Dermis blood vessel endothelial cell (primary cell): ENCODE results near the gene HRAS. TPM values are rescaled to one million over a fixed set of nuclear protein-coding genes. Genes with fewer than 3 reads are reported as not detected.

Experiments
- DNase-seq: peaks from one replicate; pipeline ENCODE4 v3.0.0; 2010
- total RNA-seq: library from RNA; depleted of rRNA; stranded (reverse); fragments of >200 nt; gene quantifications from 2 replicates; pipeline ENCODE4 v1.2.3, GENCODE V29; 2014

Gene HRAS
- total RNA-seq, 1 donor from 2014 or later: 51.6 TPM

- no peak for DNase-seq
Observed at GRCh38 chr11:492427-493226, 42.7 kb downstream of the HRAS start.

DNA sequence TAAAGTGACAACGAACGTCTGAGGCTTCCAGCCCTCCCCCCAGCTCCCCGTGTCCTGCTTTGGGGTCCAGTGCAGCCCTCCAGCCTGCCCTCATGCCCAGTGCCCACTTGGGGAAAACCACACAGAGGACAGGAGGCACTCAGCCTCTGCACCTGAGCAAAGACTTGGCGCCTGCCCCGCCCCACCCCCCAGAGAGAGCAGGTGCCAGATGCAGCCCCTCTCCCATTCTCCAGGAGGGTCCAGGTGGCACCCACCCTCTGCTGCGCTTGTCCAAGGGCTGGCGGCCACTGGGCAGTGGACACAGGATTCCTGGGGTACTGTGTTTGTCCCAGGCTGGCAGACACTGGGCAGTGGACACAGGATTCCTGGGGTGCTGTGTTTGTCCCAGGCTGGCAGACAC, 44.0 kb downstream of the HRAS start:
- DNase-seq: no peak

- DNase-seq: no peak
Observed at GRCh38 chr11:490930-491260, 44.5 kb downstream of the HRAS start.

- no peak for DNase-seq
Observed at GRCh38 chr11:490186-490929, 45.0 kb downstream of the HRAS start.

GRCh38 chr11:489610-490185, 45.7 kb downstream of the HRAS start:
- no peak for DNase-seq

- no peak for DNase-seq
Observed at GRCh38 chr11:488992-489391, 46.4 kb downstream of the HRAS start.

GRCh38 chr11:488579-488978, 46.8 kb downstream of the HRAS start:
- DNase-seq: no peak

DNA sequence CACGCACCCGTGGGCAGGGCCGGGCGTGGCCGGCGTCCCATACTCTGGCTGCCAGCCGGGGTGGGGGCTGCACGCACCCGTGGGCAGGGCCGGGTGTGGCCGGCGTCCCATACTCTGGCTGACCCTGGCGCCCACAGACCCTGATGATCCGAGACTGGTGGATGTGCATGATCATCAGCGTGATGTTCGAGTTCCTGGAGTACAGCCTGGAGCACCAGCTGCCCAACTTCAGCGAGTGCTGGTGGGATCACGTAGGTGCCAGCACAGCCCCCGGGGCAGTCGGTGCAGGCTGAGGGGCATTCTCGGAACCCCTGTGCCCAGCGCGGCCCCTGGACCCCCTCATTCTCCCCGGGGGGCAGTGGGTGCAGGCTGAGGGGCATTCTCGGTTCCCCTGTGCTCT, 47.3 kb downstream of the HRAS start:
- DNase-seq: no peak

GRCh38 chr11:487571-488021, 47.8 kb downstream of the HRAS start:
- no peak for DNase-seq

GRCh38 chr11:486189-486588, 49.2 kb downstream of the HRAS start:
- no peak for DNase-seq

DNA sequence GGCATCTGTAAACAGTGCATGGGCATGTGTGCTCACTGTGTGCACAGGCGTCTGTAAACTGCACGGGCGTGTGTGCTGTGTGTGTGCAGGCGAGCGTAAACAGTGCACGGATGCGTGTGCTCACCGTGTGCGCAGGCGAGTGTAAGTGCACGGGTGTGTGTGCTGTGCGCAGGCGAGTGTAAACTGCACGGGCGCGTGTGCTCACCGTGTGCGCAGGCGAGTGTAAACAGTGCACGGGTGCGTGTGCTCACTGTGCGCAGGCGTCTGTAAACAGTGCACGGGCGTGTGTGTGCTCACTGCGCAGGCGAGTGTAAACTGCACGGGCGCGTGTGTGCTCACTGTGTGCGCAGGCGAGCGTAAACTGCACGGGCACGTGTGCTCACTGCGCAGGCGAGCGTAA, 50.8 kb downstream of the HRAS start:
- no peak for DNase-seq

Other genes with a start within 250 kb of the HRAS start
- gene PGGHG, start 246.4 kb downstream of the HRAS start, total RNA-seq: 15.1 and 28.4 TPM in 2 replicates
- gene IFITM5, start 236.1 kb downstream of the HRAS start, total RNA-seq: not detected in 2 replicates
- 69.8 and 135 TPM in 2 replicates for gene IFITM2, start 227.8 kb downstream of the HRAS start, total RNA-seq
- 0.37 and 3.4 TPM in 2 replicates for gene IFITM1, start 221.5 kb downstream of the HRAS start, total RNA-seq
- gene IFITM3, start 214.7 kb downstream of the HRAS start, total RNA-seq: 41.4 and 80.2 TPM in 2 replicates
- 0.42 and 5.6 TPM in 2 replicates for gene B4GALNT4, start 166.1 kb downstream of the HRAS start, total RNA-seq
- 0.09 and 0.68 TPM in 2 replicates for gene PKP3, start 141.4 kb downstream of the HRAS start, total RNA-seq
- 43.2 and 52.2 TPM in 2 replicates for gene SIGIRR, start 120.6 kb downstream of the HRAS start, total RNA-seq
- gene ANO9, start 93.6 kb downstream of the HRAS start, total RNA-seq: 0.42 and 10.7 TPM in 2 replicates
- 34.5 and 50.2 TPM in 2 replicates for gene PTDSS2, start 85.3 kb downstream of the HRAS start, total RNA-seq
- 257 and 310 TPM in 2 replicates for gene RNH1, start 28.3 kb downstream of the HRAS start, total RNA-seq
- 0.56 and 0.68 TPM in 2 replicates for gene LRRC56, start 2.0 kb upstream of the HRAS start, total RNA-seq
- gene LMNTD2, start 25.2 kb upstream of the HRAS start, total RNA-seq: 1.3 and 2.6 TPM in 2 replicates
- 21.3 and 25.2 TPM in 2 replicates for gene RASSF7, start 25.4 kb upstream of the HRAS start, total RNA-seq
- 27.7 and 31.4 TPM in 2 replicates for gene PHRF1, start 40.9 kb upstream of the HRAS start, total RNA-seq
- 16.8 and 24.2 TPM in 2 replicates for gene IRF7, start 80.4 kb upstream of the HRAS start, total RNA-seq
- gene CDHR5, start 89.4 kb upstream of the HRAS start, total RNA-seq: not detected in 2 replicates
- not detected in 2 replicates for gene SCT, start 91.6 kb upstream of the HRAS start, total RNA-seq
- gene DRD4, start 101.7 kb upstream of the HRAS start, total RNA-seq: under 0.01 TPM in 1 of 2 replicates, not detected in the other
- 36.8 and 40.8 TPM in 2 replicates for gene DEAF1, start 159.6 kb upstream of the HRAS start, total RNA-seq
- gene TMEM80, start 160.2 kb upstream of the HRAS start, total RNA-seq: 10.7 and 12.4 TPM in 2 replicates
- 2.7 and 3.1 TPM in 2 replicates for gene EPS8L2, start 170.7 kb upstream of the HRAS start, total RNA-seq
- 115 and 149 TPM in 2 replicates for gene TALDO1, start 211.9 kb upstream of the HRAS start, total RNA-seq
- 19.6 and 23.4 TPM in 2 replicates for gene GATD1, start 241.9 kb upstream of the HRAS start, total RNA-seq